OCI-LY3 (cell line): ENCODE measurements around the gene DNASE1L1.

Source experiments
- H2AFZ ChIP-seq: fragments of 200-600, 300-600 bp; shearing (Covaris generic); 2 replicates; pipeline ENCODE4 v1.6.0; 2014; ENCODE audit warnings: antibody characterized with exemption, low read depth, low read length
- H3K27ac ChIP-seq: fragments of 200-600, 300-600 bp; sonication (generic); 2 replicates; pipeline ENCODE4 v1.5.1; 2014; ENCODE audit warnings: mild to moderate bottlenecking, low read length, moderate library complexity, mixed read lengths
- H3K27me3 ChIP-seq: fragments of 200-600, 300-600 bp; sonication (generic); 2 replicates; pipeline ENCODE4 v1.6.1; 2014; ENCODE audit warnings: low read depth, low read length, mixed read lengths
- H3K36me3 ChIP-seq: fragments of 200-600, 300-600 bp; sonication (generic); replicated peaks from 2 replicates; pipeline ENCODE3; 2014; ENCODE audit warnings: low read depth, low read length, mixed read lengths
- H3K4me1 ChIP-seq: fragments of 300-600, 200-600 bp; sonication (generic); 2 replicates; pipeline ENCODE4 v1.6.1; 2014; ENCODE audit warnings: low read length, mixed read lengths
- H3K4me2 ChIP-seq: fragments of 200-600, 300-600 bp; sonication (generic); 2 replicates; pipeline ENCODE4 v1.6.1; 2014; ENCODE audit warnings: low read length, mixed read lengths
- H3K4me3 ChIP-seq: fragments of 300-600, 200-600 bp; sonication (generic); 2 replicates; pipeline ENCODE4 v1.5.1; 2014; ENCODE audit warnings: antibody characterized with exemption, mild to moderate bottlenecking, low read length, moderate library complexity
- H3K79me2 ChIP-seq: fragments of 300-600, 200-600 bp; shearing (Covaris generic); 2 replicates; pipeline ENCODE4 v1.6.1; 2014; ENCODE audit warnings: mild to moderate bottlenecking, low read length, mixed read lengths
- H3K9ac ChIP-seq: fragments of 300-600, 200-600 bp; shearing (Covaris generic); 2 replicates; pipeline ENCODE4 v1.6.0; 2014; ENCODE audit warnings: mild to moderate bottlenecking, low read length, moderate library complexity
- H3K9me3 ChIP-seq: fragments of 200-600, 300-600 bp; shearing (Covaris generic); 2 replicates; pipeline ENCODE4 v1.6.1; 2014; ENCODE audit warnings: low read length, mixed read lengths; ENCODE audit not compliant: insufficient read depth
- H4K20me1 ChIP-seq: fragments of 200-600, 300-600 bp; sonication (generic); 2 replicates; pipeline ENCODE4 v1.6.1; 2016; ENCODE audit warnings: low read length, mixed read lengths; ENCODE audit not compliant: insufficient read depth
- EZH2phosphoT487 ChIP-seq: fragments of 200-600 bp; shearing (Covaris generic); IDR thresholded peaks from 2 replicates; pipeline ENCODE4 v1.6.1; 2018; ENCODE audit warnings: antibody characterized with exemption, mixed run types, low read depth
- TF ChIP-seq, protein P1 (sequence below): fragments of 200-600, 300-600 bp; sonication (generic); IDR thresholded peaks from 2 replicates; pipeline ENCODE4 v1.5.1; 2014; ENCODE audit warnings: antibody characterized with exemption, low read length, low read depth

Gene DNASE1L1

GRCh38 chrX:154356596-154356995 is 52.5 kb downstream of the DNASE1L1 start:
- no peak overlapping the region for H3K4me3 ChIP-seq
- no peak overlapping the region for H3K4me2 ChIP-seq
- no peak overlapping the region for H3K27ac ChIP-seq
- no peak overlapping the region for H2AFZ ChIP-seq
- H3K79me2 ChIP-seq = no peaks in the 10 kb centered on the region
- H3K27me3 ChIP-seq = no peaks in the 10 kb centered on the region
- H4K20me1 ChIP-seq = no peaks in the 10 kb centered on the region
- no peak overlapping the region for H3K9ac ChIP-seq
- H3K4me1 ChIP-seq = no peaks in the 10 kb centered on the region
- H3K9me3 ChIP-seq = no peaks in the 10 kb centered on the region
- TF ChIP-seq, protein P1, sequence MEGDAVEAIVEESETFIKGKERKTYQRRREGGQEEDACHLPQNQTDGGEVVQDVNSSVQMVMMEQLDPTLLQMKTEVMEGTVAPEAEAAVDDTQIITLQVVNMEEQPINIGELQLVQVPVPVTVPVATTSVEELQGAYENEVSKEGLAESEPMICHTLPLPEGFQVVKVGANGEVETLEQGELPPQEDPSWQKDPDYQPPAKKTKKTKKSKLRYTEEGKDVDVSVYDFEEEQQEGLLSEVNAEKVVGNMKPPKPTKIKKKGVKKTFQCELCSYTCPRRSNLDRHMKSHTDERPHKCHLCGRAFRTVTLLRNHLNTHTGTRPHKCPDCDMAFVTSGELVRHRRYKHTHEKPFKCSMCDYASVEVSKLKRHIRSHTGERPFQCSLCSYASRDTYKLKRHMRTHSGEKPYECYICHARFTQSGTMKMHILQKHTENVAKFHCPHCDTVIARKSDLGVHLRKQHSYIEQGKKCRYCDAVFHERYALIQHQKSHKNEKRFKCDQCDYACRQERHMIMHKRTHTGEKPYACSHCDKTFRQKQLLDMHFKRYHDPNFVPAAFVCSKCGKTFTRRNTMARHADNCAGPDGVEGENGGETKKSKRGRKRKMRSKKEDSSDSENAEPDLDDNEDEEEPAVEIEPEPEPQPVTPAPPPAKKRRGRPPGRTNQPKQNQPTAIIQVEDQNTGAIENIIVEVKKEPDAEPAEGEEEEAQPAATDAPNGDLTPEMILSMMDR = no peak
- TF ChIP-seq EZH2phosphoT487 = no peak
- peaks cover 34% of the 10 kb centered on the region for H3K36me3 ChIP-seq

DNA sequence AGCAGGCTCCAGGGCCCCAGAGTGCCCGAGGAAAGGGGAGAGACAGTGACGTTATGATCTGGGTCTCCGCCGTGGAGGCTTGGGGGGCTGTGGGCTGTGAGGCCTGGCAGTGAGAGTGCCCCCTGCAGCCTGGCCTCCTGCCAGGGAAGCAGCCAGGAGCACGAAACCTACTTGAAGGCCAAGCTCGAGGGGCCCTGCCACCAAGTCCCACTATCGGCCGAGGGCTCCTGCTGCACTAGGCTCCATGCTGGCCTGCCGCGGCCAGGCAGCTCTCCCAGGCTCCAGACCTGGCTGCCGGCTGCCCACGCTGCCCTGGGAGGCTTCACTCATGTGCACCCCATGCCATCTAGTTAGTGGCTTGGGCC is 53.3 kb downstream of the DNASE1L1 start:
- Histone ChIP-seq H3K4me1 (no peaks in the 10 kb centered on the region), H4K20me1 (no peaks in the 10 kb centered on the region), H3K27ac (no peak overlapping the region), H2AFZ (no peak overlapping the region), H3K9me3 (no peaks in the 10 kb centered on the region), H3K27me3 (no peaks in the 10 kb centered on the region), H3K36me3 (peaks cover 30% of the 10 kb centered on the region), H3K79me2 (no peaks in the 10 kb centered on the region), H3K4me3 (no peak overlapping the region), H3K4me2 (no peak overlapping the region), H3K9ac (no peak overlapping the region)
- TF ChIP-seq, protein P1 = no peak
- TF ChIP-seq EZH2phosphoT487 = no peak

GRCh38 chrX:154355094-154355775 is 53.8 kb downstream of the DNASE1L1 start:
- TF ChIP-seq, protein P1 = no peak
- no peak for TF ChIP-seq EZH2phosphoT487
- no peaks in the 10 kb centered on the region for H3K27me3 ChIP-seq
- no peaks in the 10 kb centered on the region for H4K20me1 ChIP-seq

DNA sequence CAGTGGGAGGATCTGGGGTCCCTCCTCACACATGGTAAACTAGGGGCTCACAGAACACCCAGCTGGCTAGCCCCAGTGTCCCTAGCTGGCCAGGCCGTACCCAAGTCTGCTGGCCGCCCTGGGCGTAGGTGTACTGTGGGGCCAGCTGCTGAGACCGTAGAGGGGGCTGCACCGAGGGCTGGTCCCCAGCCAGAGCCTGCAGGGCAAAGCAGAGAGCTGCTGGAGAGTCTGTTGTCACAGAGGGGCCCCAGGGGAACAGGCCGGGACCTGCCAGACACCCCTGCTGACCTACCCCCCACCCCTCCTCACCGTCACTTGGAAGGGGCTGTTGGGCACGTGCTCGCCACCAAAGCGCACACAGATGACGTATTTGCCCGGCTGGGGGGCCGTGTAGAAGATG is 54.5 kb downstream of the DNASE1L1 start:
- Histone ChIP-seq H4K20me1 (no peaks in the 10 kb centered on the region), H2AFZ (no peak overlapping the region), H3K4me2 (no peak overlapping the region), H3K27ac (no peak overlapping the region), H3K36me3 (peaks cover 34% of the 10 kb centered on the region), H3K4me3 (no peak overlapping the region), H3K9ac (no peak overlapping the region), H3K9me3 (no peaks in the 10 kb centered on the region), H3K27me3 (no peaks in the 10 kb centered on the region), H3K4me1 (no peaks in the 10 kb centered on the region), H3K79me2 (no peaks in the 10 kb centered on the region)
- TF ChIP-seq, protein P1 = no peak
- TF ChIP-seq EZH2phosphoT487 = no peak

More at GRCh38 chrX:154355094-154355775, 53.8 kb downstream of the DNASE1L1 start:
- Histone ChIP-seq H3K79me2 (no peaks in the 10 kb centered on the region), H3K4me1 (no peaks in the 10 kb centered on the region), H2AFZ (no peak overlapping the region), H3K4me3 (no peak overlapping the region), H3K9me3 (no peaks in the 10 kb centered on the region), H3K36me3 (peaks cover 34% of the 10 kb centered on the region), H3K9ac (no peak overlapping the region), H3K27ac (no peak overlapping the region), H3K4me2 (no peak overlapping the region)
